Upper lobe of right lung (tissue), 1 donor: Measurements from ENCODE around the gene CRAMP1. TPM values are rescaled to one million over a fixed set of nuclear protein-coding genes. Genes with fewer than 3 reads are reported as not detected.
A peak's percentile ranks its signal among the peaks of the same experiment; 100 is the strongest.

Source experiments
- ATAC-seq: fragments of 200-7000 bp; cut with Tn5 transposase; one replicate; pipeline ENCODE4 v1.9.1; 2020; ENCODE audit warnings: mild to moderate bottlenecking, moderate library complexity
- DNase-seq: peaks from one replicate; pipeline ENCODE4 v3.0.0-alpha.2; 2020
- H3K27ac ChIP-seq: fragments of 200-600 bp; one replicate; pipeline ENCODE4 v1.8.0; 2022
- H3K27me3 ChIP-seq: fragments of 200-600 bp; one replicate; pipeline ENCODE4 v1.8.0; 2022; ENCODE audit warnings: mild to moderate bottlenecking
- H3K36me3 ChIP-seq: fragments of 200-600 bp; one replicate; pipeline ENCODE4 v1.8.0; 2022
- H3K4me1 ChIP-seq: fragments of 200-600 bp; one replicate; pipeline ENCODE4 v1.8.0; 2022
- H3K4me3 ChIP-seq: fragments of 200-600 bp; one replicate; pipeline ENCODE4 v1.8.0; 2022; ENCODE audit warnings: mild to moderate bottlenecking
- H3K9me3 ChIP-seq: fragments of 200-600 bp; one replicate; pipeline ENCODE4 v1.8.0; 2022
- CTCF ChIP-seq: fragments of 200-600 bp; IDR thresholded peaks from one replicate; pipeline ENCODE4 v1.8.0; 2022; ENCODE audit warnings: antibody characterized with exemption
- intact Hi-C: fragments of 100-400 bp; cut with DNase I; formaldehyde crosslinking; loops from one replicate; pipeline ENCODE4 v1.11.0; 2022
- total RNA-seq: library from RNA; stranded (reverse); fragmentation: NEBNext Ultra II Directional; extraction: Animal tissue kit (Norgen Biotek cat#: 25700); gene quantifications from one replicate; pipeline ENCODE4 v1.2.1, GENCODE V29; 2021
- donor health status: DM: no; HTN: yes; CAD: no; lungs with severe emphysema.

Gene CRAMP1
- total RNA-seq, 1 donor from 2014 or later, result 21.4 TPM

GRCh38 chr16:1601031-1601430 is 11.1 kb upstream of the CRAMP1 start:
- H3K4me3 ChIP-seq, result no peak overlapping the region
- intact Hi-C loops, result no loop called here
- ATAC-seq, result no peak
- H3K9me3 ChIP-seq, result no peaks in the 10 kb centered on the region
- no peak for TF ChIP-seq CTCF
- no peak for DNase-seq
- H3K27ac ChIP-seq, result peak overlapping the region; percentile 70
- peaks cover 6% of the 10 kb centered on the region for H3K36me3 ChIP-seq
- H3K27me3 ChIP-seq, result no peaks in the 10 kb centered on the region
- H3K4me1 ChIP-seq, result peaks cover 4% of the 10 kb centered on the region

- ATAC-seq (peak; percentile 89), DNase-seq (no peak)
- peak overlapping the region; percentile 70 for H3K27ac ChIP-seq
- no peaks in the 10 kb centered on the region for H3K9me3 ChIP-seq
- TF ChIP-seq CTCF, result no peak
- peaks cover 4% of the 10 kb centered on the region for H3K4me1 ChIP-seq
- H3K27me3 ChIP-seq, result no peaks in the 10 kb centered on the region
- intact Hi-C loops, result no loop called here
- H3K4me3 ChIP-seq, result no peak overlapping the region
- peaks cover 10% of the 10 kb centered on the region for H3K36me3 ChIP-seq
Observed at GRCh38 chr16:1601489-1601888, 10.7 kb upstream of the CRAMP1 start.

GRCh38 chr16:1602285-1602684 is 9.9 kb upstream of the CRAMP1 start:
- H3K27me3 ChIP-seq, result no peaks in the 10 kb centered on the region
- ATAC-seq (peak; percentile 69), DNase-seq (peak; percentile 81)
- peak overlapping the region; percentile 4 for H3K4me3 ChIP-seq
- intact Hi-C loops, result no loop called here
- TF ChIP-seq CTCF, result no peak
- peak overlapping the region; percentile 70 for H3K27ac ChIP-seq
- H3K9me3 ChIP-seq, result no peaks in the 10 kb centered on the region
- H3K36me3 ChIP-seq, result peaks cover 18% of the 10 kb centered on the region
- peaks cover 4% of the 10 kb centered on the region for H3K4me1 ChIP-seq

GRCh38 chr16:1606774-1607173 is 5.4 kb upstream of the CRAMP1 start:
- Histone ChIP-seq H3K36me3 (peaks cover 18% of the 10 kb centered on the region), H3K27me3 (no peaks in the 10 kb centered on the region), H3K4me3 (no peak overlapping the region), H3K4me1 (peaks cover 9% of the 10 kb centered on the region), H3K9me3 (no peaks in the 10 kb centered on the region), H3K27ac (no peak overlapping the region)
- ATAC-seq, result no peak
- intact Hi-C loops, result no loop called here
- no peak for TF ChIP-seq CTCF
- no peak for DNase-seq

GRCh38 chr16:1607971-1608370 is 4.2 kb upstream of the CRAMP1 start:
- no peak for DNase-seq
- no peak for ATAC-seq
- intact Hi-C loops, result no loop called here
- H3K4me1 ChIP-seq, result peaks cover 12% of the 10 kb centered on the region
- H3K9me3 ChIP-seq, result no peaks in the 10 kb centered on the region
- TF ChIP-seq CTCF, result no peak
- H3K27ac ChIP-seq, result no peak overlapping the region
- no peaks in the 10 kb centered on the region for H3K27me3 ChIP-seq
- H3K4me3 ChIP-seq, result no peak overlapping the region
- H3K36me3 ChIP-seq, result peaks cover 18% of the 10 kb centered on the region
